IPS-NIHi7 (cell line): ENCODE results near the gene RCOR1.
A peak's percentile ranks its signal among the peaks of the same experiment; 100 is the strongest.
"Not testable (repeated sequence)": the region's sequence is repeated elsewhere in the genome, so short reads cannot be mapped to it uniquely, and the experiment has no call there.

ENCODE experiments used
- DNase-seq: peaks from one replicate; pipeline ENCODE4 v3.0.0; 2012; ENCODE audit warnings: mixed read lengths; ENCODE audit errors: extremely low spot score

RCOR1 gene

DNA sequence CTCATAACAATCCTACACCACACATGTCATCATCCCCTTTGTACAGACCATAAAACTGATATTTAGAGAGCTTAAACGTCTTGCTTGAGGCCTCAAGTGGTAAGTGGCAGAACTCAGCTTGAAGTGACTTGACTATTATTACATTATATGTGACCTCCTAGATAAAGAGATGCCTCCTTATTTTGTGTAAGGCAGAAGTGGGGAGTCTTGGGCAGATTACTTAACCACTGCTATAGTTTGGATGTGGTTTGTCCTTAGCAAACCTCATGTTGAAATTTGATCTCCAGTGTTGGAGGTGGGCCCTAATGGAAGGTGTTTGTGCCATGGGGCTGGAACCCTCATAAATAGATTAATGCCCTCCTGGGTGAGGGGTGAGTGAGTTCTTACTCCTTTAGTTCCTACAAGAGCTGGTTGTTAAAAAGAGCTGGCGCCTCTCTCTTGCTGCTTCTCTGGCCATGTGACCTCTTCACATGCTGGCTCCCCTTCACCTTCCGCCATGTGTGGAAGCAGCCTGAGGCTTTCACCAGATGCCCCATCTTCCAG lies 37.4 kb downstream of the RCOR1 start:
- DNase-seq, result no peak

DNA sequence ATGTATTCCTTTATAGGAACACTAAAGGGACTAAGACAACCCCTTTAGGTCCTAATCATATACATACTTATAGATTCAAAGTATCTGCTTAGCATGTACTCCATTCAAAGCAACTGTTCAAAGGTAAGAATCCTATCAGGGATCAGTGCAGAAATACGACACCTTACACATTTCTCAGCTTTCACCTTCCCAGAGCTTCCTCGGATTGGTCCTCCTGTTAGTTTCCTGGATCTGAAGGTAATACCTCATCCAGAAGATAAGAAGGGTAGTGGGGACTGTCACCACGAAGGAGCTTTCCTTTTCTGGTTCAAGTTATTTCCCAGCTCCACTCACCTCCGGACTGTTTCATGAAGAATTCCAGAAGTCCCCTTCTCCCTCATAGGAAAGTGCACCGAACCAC lies 38.0 kb downstream of the RCOR1 start:
- DNase-seq, result peak; percentile 38

- DNase-seq, result no peak
Measured at GRCh38 chr14:102630881-102631280, 38.4 kb downstream of the RCOR1 start.

GRCh38 chr14:102633906-102634595 lies 41.6 kb downstream of the RCOR1 start:
- no peak for DNase-seq

DNA sequence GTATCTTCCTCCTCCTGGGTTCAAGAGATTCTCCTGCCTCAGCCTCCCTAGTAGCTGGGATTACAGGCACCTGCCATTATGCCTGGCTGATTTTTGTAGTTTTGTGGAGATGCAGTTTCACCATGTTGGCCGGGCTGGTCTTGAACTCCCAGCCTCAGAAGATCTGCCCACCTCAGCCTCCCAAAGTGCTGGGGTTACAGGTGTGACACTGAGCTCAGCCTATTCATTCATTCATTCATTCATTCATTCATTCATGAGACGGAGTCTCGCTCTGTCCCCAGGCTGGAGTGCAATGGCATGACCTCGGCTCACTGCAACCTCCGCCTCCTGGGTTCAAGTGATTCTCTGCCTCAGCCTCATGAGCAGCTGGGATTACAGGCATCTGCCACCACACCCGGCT lies 47.2 kb downstream of the RCOR1 start:
- not testable (repeated sequence) for DNase-seq

GRCh38 chr14:102644523-102644922 lies 52.1 kb downstream of the RCOR1 start:
- no peak for DNase-seq

GRCh38 chr14:102645746-102646440 lies 53.4 kb downstream of the RCOR1 start:
- no peak for DNase-seq

DNA sequence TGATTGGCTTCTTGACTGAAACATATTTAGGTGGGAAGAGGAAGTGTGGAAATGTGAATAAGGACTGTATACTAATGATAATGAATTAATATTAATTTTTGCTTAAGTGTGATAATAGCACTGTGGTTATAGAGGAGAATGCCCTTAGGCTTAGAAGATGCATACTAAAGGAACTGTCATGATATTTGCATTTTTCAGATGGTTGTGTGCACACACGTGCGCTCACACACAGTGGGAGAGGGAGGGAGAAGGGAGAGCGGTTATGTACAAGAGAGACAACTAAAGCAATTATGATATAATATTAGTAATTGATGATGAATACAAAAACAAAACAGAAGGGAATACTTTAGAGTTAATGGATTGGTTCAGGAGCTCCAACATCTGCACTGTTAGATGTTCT lies 54.2 kb downstream of the RCOR1 start:
- DNase-seq, result no peak

GRCh38 chr14:102652194-102652593 lies 59.7 kb downstream of the RCOR1 start:
- DNase-seq, result no peak

DNA sequence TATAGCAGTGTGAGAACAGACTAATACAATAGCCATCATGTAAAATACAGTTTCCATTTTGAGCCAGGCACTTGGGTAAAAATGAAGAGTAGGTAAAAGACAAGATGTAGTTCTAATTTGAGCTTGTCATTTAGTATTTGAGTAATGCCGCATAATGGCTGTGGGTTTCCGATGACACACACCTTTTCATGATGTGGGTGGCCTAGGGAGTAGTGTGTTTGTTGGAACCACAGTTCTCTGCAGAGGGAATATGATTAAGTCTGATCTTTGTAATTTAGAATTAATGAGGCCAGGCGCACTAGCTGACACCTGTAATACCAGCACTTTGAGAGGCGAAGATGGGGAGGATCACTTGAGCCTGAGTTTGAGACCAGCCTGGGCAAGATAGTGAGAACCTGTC lies 61.8 kb downstream of the RCOR1 start:
- DNase-seq, result no peak

DNA sequence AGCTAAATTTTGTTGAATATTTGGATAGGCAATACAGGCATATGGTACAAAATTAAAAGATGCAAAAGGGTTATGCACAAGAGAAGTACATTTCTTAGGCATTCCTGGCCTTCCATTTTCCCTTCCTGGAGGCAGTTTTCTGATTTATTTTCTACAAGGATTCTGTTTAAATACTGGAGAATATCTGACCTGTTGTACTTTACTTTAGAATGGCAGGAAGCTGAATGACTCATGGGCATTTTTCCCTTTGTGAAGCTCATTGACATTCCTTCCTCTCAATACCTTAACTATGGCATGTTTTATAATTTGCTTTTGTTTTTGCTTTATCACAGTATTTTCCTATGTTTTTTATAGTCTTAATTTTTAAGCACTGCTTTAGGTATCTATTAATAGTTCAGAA lies 62.7 kb downstream of the RCOR1 start:
- no peak for DNase-seq

GRCh38 chr14:102659797-102660196 lies 67.3 kb downstream of the RCOR1 start:
- no peak for DNase-seq

- DNase-seq, result no peak
Measured at GRCh38 chr14:102661614-102662013, 69.2 kb downstream of the RCOR1 start.

DNA sequence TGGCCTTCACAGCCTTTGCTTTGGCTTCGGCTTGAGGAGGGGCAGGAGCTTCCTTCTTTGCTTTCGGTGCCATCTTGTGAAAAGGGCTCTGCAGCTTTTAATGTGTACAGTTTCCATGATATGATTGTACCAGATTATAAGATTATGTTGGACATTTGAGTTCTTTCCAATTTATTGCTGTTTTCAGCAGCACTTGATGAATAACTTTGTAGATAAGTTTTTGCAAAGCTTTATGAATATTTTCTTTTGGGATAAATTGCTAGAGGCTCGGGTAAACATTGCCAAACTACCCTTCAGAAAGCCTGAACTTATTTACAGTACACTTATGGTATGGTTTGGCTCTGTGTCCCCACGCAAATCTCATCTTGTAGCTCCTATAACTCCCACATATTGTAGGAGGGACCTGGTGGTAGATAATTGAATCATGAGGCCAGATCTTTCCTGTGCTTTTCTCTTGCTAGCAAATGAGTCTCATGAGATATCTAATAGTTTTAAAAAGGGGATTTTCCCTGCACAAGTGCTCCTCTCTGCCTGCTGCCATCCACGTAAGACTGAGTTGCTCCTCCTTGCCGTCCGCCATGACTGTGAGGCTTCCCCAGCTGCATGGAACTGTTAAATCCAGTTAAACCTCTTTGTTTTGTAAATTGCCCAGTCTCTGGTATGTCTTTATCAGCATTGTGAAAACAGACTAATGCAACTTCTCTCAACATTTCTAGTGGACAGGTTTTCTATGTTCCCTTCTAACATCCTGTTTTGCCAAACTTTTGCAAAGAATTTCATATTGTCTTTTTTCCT lies 70.4 kb downstream of the RCOR1 start:
- no peak for DNase-seq

DNA sequence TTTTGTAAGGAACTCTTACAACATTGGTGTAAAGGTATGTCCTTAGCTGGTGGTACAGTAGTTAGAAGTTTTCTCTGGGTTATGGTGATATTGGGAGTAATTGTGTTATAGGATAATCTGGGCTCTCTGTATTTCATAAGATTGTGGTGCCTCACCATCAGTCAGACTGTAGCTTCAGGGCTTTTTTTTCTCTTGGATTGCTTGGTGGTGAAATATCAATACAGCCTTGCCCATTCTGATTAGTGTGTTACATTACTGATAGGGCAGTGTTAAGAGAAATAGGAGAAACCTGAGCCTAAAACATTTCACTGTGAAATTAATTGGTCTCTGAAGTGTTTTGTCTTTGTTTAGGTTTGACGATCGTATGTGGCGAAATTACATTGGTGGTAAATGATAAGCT lies 71.0 kb downstream of the RCOR1 start:
- DNase-seq, result no peak

DNA sequence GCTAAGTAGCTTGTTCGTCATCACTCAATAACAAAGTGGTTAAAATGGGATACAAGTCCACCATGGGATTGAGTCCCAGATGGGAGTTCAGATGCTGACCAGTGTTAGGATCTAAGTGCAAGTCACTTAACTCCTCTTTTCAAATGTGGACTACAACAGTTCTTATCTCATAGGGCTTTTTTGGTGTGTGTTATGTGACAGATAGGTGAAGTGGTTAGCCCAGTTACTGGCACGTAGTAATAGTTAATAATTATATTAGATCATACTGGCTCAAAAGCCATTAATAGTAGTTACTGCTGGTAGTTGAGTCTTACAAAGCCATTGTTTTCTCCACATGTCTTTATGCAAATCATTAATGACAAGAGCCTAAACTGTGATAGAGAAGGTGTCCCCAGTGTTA lies 73.2 kb downstream of the RCOR1 start:
- no peak for DNase-seq

- DNase-seq, result no peak
Measured at GRCh38 chr14:102666635-102667034, 74.2 kb downstream of the RCOR1 start.

- no peak for DNase-seq
Measured at GRCh38 chr14:102667703-102668102, 75.3 kb downstream of the RCOR1 start.

DNA sequence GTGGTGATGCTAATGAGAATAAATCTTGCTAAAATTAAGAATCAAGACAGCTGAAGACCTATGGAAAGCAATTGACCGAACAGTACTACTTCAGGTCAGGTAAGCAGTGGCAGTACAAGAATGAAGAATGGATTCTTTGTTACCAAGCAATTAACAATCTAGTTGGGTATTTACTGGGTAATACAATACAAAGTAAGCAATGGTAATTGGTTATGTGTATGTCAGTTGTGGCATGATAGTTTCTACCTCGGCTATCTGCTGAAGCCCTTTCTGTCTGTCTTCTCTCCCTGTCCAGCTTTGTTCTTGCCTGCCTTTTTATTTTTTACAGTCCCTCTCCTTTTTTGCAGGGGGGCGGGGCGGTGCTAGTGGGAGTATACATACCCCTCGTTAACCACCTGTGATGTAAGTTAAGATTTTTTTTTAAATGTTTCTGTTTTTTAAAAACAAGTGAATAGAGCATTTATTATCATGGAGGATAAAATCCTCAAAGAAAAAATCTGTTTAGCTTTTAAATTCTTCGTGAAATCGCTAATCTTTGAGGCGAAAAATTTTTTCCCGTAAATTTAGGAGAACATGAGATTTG lies 75.9 kb downstream of the RCOR1 start:
- DNase-seq, result no peak

DNA sequence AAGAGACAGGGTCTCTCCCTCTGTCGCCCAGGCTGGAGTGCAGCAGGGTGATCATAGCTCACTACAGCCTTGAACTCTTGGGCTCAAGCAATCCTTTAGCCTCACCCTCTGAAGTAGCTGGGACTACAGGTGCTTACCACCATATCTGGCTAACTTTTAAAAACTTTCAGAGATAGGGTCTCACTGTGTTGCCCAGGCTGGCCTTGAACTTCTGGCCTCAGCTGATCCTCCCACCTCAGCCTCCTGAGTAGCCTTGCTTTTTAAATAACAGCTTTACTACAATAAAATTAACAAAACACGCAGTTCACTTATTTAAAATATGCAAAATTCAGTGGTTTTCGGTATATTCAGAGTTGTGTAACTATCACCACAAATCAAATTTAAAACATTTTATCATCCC lies 79.0 kb downstream of the RCOR1 start:
- DNase-seq, result no peak

DNA sequence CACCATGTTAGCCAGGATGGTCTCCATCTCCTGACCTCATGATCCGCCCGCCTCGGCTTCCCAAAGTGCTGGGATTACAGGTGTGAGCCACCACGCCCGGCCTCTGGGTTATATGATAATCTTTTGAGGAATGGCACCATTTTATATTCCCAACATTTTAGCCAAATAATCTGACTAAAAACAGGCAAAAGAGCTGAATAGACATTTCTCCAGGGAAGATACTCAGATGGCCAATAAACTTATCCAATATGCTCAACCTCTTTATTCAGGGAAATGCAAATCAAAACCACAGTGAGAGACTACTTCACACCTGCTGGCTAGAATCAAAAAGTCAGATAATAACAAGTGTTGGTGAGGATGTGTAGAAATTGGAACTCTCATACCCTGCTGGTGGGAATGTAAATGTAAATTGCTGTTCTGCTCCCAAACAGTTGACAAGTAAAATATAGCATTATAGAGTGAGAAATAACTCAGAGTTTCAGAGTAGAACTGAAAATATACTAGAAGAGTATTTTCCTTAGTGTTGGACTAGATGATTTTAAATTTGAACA lies 80.0 kb downstream of the RCOR1 start:
- no peak for DNase-seq

GRCh38 chr14:102675396-102675795 lies 82.9 kb downstream of the RCOR1 start:
- no peak for DNase-seq
